ENCODE results near the gene DNAH6.

DNA sequence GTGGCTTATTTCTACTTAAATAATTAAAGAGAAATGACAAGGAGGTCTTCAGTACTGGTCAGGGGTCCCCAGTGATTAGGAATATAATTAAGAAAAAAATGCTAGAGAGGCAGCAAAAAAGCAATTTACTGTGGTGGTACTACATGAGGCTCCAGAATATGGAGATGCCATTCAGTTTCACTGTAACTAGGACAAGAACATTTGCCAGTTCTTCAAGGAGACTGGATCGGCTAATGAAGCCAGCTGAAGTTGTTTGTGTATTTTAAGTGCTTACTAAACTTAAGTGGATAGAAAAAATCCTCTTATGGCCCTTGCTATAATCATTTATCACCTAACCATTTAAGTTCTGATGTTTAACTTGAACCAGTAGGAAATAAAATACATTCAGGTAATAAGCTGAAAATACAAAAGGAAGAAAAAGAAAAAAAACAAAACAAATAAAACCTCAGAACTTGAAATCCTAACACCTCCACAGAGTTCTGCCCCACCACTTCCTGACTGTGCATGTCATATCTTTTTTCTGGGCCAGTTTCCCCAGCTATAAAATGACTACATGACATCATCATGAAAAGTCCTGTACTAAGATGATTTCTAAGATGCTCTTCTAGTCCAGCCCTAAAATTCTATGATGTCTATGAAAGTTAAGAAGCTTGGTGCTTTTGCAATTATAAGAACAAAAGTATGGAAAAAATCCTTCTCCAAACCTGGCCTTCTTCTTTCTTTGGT, 266.6 kb downstream of the DNAH6 start:
- TF ChIP-seq PML (IDR thresholded peaks at IDR 0.05; ENCODE audit: low read length) (no peak), ZNF778 (CRISPR knock-in tag; IDR thresholded peaks at IDR 0.05) (no peak), KLF6 (CRISPR knock-in tag; IDR thresholded peaks at IDR 0.05; ENCODE audit: borderline replicate concordance) (no peak), EGR1 (conservative IDR thresholded peaks at IDR 0.05) (no peak), PRPF4 (IDR thresholded peaks at IDR 0.05; ENCODE audit: insufficient read depth, low read depth, low read length, poor library complexity, severe bottlenecking) (no peak), MXI1 (IDR thresholded peaks at IDR 0.05; ENCODE audit: low read depth, low read length) (no peak), RB1 (IDR thresholded peaks at IDR 0.05; ENCODE audit: low read depth) (no peak)
- TF ChIP-seq, protein P1, sequence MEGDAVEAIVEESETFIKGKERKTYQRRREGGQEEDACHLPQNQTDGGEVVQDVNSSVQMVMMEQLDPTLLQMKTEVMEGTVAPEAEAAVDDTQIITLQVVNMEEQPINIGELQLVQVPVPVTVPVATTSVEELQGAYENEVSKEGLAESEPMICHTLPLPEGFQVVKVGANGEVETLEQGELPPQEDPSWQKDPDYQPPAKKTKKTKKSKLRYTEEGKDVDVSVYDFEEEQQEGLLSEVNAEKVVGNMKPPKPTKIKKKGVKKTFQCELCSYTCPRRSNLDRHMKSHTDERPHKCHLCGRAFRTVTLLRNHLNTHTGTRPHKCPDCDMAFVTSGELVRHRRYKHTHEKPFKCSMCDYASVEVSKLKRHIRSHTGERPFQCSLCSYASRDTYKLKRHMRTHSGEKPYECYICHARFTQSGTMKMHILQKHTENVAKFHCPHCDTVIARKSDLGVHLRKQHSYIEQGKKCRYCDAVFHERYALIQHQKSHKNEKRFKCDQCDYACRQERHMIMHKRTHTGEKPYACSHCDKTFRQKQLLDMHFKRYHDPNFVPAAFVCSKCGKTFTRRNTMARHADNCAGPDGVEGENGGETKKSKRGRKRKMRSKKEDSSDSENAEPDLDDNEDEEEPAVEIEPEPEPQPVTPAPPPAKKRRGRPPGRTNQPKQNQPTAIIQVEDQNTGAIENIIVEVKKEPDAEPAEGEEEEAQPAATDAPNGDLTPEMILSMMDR (IDR thresholded peaks at IDR 0.05 in 2 of 3, conservative IDR thresholded peaks at IDR 0.05 in 1 of 3; ENCODE audit: insufficient read depth in 2 of 3, low read depth in 1 of 3, low read length in 3 of 3) = no peak
- TF ChIP-seq, protein P2, sequence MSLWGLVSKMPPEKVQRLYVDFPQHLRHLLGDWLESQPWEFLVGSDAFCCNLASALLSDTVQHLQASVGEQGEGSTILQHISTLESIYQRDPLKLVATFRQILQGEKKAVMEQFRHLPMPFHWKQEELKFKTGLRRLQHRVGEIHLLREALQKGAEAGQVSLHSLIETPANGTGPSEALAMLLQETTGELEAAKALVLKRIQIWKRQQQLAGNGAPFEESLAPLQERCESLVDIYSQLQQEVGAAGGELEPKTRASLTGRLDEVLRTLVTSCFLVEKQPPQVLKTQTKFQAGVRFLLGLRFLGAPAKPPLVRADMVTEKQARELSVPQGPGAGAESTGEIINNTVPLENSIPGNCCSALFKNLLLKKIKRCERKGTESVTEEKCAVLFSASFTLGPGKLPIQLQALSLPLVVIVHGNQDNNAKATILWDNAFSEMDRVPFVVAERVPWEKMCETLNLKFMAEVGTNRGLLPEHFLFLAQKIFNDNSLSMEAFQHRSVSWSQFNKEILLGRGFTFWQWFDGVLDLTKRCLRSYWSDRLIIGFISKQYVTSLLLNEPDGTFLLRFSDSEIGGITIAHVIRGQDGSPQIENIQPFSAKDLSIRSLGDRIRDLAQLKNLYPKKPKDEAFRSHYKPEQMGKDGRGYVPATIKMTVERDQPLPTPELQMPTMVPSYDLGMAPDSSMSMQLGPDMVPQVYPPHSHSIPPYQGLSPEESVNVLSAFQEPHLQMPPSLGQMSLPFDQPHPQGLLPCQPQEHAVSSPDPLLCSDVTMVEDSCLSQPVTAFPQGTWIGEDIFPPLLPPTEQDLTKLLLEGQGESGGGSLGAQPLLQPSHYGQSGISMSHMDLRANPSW (CRISPR knock-in tag; IDR thresholded peaks at IDR 0.05) = no peak
